DND-41 (cell line): ENCODE data around the gene C6orf62.

ENCODE experiments used
- CTCF ChIP-seq: IDR thresholded peaks from 2 replicates; pipeline ENCODE4 v1.5.1; 2012; ENCODE audit warnings: borderline replicate concordance, low read length, moderate library complexity, mild to moderate bottlenecking; ENCODE audit not compliant: poor library complexity, severe bottlenecking; ENCODE audit errors: extremely low read depth
- EZH2 ChIP-seq: IDR thresholded peaks from 3 replicates; pipeline ENCODE4 v1.6.1; 2012; ENCODE audit warnings: borderline replicate concordance, low read depth, mild to moderate bottlenecking, moderate library complexity, low read length, inconsistent platforms; ENCODE audit not compliant: severe bottlenecking

- TF ChIP-seq CTCF (no peak), EZH2 (no peak)
These were observed 367 bp downstream of the C6orf62 start for GRCh38 chr6:24718449-24719124.
